ENCODE measurements around the gene QRFP. TPM values are rescaled to one million over a fixed set of nuclear protein-coding genes. Genes with fewer than 3 reads are reported as not detected.

Gene QRFP
- total and polyA plus RNA-seq, 11 donors: not detected

DNA sequence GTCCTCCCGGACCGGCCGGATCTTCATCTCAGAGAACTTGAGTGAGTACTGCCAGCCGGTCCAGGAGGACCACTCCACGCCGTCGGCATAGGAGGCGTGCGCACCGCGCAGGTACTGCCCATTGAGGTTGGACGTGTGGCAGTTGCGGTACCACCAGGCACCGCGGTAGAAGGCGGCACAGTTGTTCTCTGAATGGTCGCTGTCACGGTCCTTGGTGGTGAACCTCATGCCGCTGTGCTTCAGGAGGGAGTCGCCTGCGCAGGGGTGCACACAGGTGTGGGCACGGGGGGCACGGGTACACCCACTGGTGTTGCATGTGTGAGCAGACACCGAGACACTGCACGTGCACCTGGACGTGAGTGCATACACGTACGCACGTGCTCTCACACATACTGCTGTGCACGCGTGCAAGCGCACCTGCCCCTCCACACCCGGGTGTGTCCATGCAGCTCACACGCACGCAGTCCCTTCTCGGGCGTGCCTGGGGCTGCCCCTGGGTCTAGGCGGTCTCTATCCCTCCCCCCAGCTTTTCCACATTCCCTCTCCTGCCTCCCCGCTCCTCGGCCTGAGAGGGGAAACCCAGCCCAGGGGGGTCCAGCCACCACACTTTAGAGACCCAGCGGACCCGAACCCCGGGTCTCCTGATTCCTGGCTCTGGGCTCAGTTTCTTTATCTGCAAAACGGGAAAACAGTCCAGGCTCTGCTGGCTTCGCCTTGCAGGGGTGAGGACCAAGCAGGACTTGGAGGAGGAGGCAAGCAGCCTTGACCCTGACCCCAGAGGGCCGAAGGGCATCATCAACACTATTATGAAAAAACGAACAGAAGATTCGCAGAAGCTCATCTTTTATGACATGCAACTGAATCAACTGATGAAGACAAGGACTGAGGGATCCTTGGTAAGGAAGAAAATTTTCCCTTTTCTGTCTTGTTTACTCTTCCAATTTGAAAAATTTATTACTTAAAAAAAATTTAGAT, 7.7 kb upstream of the QRFP start:
- DNase-seq (no peak), ATAC-seq (no peak)
- Histone ChIP-seq H3K4me1 (no peaks in the 10 kb centered on the region), H3K36me3 (no peaks in the 10 kb centered on the region), H3K27me3 (peaks cover 0 to 35% (median 0%) of the 10 kb centered on the region in 9 donors), H3K27ac (no peak overlapping the region), H3K4me3 (no peak overlapping the region), H3K9me3 (no peaks in the 10 kb centered on the region)
- intact Hi-C loops (cut with DNase I): no loop called here
- WGBS, 4 donors: 89 to 91% (median 90%) methylated on average over 30 to 48 of the region's 48 CpGs
- TF ChIP-seq POLR2A (IDR thresholded peaks at IDR 0.05): no peak

- Histone ChIP-seq H3K27me3 (peaks cover 0 to 36% (median 0%) of the 10 kb centered on the region in 9 donors), H3K36me3 (no peaks in the 10 kb centered on the region), H3K9me3 (no peaks in the 10 kb centered on the region), H3K27ac (no peak overlapping the region), H3K4me1 (no peaks in the 10 kb centered on the region), H3K4me3 (no peak overlapping the region)
- DNase-seq (no peak), ATAC-seq (no peak)
- TF ChIP-seq POLR2A (IDR thresholded peaks at IDR 0.05) (no peak), CTCF (IDR thresholded peaks at IDR 0.05) (no peak)
- intact Hi-C loops (cut with DNase I): no loop called here
- WGBS, 4 donors: 66 to 79% (median 74%) methylated on average over 22 to 25 of the region's 25 CpGs
These were observed 6.8 kb upstream of the QRFP start for GRCh38 chr9:130903194-130904069.

DNA sequence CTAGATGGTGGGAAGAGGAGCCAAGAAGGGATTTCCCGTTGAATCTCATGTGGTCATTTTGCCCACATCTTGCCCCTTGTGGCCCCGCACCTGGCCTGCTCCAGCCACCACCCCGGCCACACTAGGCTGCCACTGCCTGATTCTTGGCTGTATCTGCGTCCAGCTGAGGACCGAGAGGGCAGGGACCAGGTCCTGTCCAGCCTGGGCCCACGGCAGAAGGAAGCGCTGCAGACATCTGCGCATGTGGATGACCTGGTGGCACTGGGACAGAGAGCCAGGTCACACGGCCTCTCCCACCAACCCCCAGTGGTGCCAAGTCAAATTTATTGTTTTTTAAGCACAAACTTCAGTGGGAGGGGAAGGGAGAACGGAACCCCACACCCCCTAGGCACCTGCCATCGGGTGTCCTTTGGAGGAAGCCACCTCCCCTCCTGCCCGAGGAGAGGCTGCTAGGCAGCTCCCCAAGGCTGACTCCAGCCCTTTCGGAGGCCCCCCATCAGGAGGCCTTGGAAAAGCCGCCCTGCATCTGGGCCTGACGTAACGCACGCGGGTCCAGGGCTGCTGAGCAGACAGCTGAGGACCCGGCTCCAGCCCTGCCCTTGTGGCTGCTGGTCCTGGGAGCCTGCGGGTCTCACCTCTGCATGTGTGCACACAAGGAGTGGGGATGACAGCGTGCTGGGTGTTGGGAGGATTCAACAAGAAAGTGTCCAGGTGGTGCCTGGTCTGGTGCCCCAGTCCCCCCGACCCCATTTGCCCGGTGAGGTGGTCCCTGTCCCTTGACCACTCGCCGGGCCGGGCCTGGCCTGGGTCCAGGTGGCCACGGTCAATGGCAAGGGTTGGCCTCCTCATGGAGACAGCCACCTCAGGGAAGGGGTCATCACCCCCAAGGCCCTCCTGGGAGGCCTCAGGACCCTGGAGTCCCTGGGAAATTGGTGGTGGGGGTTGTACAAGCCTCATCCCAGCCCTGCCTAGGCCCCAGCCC, 5.9 kb upstream of the QRFP start:
- peaks cover 0 to 34% (median 0%) of the 10 kb centered on the region in 9 donors for H3K27me3 ChIP-seq
- intact Hi-C loops (cut with DNase I): no loop called here
- TF ChIP-seq POLR2A (IDR thresholded peaks at IDR 0.05): no peak
- no peak for TF ChIP-seq CTCF (IDR thresholded peaks at IDR 0.05)

More for the DNA sequence above, 5.9 kb upstream of the QRFP start:
- H3K27ac ChIP-seq: no peak overlapping the region
- no peak overlapping the region for H3K4me3 ChIP-seq
- H3K9me3 ChIP-seq: no peaks in the 10 kb centered on the region
- no peaks in the 10 kb centered on the region for H3K4me1 ChIP-seq
- no peaks in the 10 kb centered on the region for H3K36me3 ChIP-seq
- WGBS, 4 donors: 83 to 86% (median 84%) methylated on average over 15 to 27 of the region's 27 CpGs
- no peak for ATAC-seq
- no peak for DNase-seq
